Measurements from ENCODE around the gene HK3. TPM values are rescaled to one million over a fixed set of nuclear protein-coding genes. Genes with fewer than 3 reads are reported as not detected.

The HK3 gene
- total RNA-seq, 2 donors from 2014 or later = 9.2 to 16.8 TPM

DNA sequence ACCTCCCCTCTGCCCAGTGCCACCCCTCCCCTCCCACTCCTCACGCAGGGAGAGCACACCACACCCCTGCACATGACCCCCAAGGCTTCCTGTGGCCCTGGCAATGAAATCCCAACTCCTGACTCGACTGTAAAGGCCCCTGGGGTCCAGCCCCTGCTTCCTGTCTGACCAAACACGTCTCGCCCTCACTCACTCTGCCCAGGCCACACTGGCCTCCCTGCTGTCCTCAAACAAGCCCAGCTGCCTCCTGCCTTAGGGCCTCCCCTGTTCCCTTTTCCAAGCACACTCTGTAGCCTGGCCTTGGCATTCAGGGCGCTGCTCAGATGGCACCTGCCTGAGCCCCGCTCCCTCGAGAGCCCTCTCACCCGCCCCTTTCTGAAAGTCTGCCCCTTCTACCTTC, 42.4 kb downstream of the HK3 start:
- intact Hi-C loops (cut with DNase I) = no loop called here
- no peak for ATAC-seq
- DNase-seq = no peak

DNA sequence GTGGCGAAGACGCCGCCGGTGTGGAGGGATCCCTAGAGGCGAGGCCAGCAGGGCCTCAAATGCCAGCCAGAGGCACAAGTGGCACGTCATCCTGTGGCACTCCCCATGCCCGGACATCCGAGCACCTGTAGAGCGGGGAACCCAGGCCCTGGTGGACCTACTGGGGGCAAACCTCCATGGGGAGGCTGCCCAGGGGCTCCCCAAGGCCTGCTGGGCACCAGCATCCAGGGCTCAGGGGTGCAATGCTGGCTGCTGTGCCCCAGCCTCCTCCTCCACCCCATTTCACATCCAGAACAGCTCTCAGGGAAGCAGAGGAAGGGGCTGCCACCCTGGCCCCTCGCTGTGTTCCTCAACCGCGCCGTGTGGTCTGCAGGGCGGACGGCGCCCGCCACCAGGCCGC, 43.5 kb downstream of the HK3 start:
- ATAC-seq (no peak), DNase-seq (no peak)
- intact Hi-C loops (cut with DNase I) = no loop called here

DNA sequence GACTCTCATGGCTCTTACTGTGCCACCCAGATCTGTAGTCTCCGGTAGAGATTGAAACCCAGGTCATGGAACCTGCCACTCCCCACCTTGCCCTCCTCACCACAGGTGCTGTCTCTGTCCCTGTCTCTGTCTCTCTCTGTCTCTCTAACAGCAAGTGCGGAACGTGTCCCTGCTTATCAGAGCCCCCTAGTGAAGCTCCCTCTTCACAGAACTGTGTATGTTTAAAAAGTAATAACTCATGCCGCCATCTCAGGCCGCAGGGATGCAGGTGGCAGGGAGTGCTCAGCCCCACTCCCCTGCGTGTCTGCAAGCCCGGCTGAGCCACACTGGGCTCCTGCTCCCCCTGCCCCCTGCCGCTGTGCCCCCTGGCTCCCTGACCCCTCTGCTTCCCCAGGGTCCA, 45.0 kb downstream of the HK3 start:
- intact Hi-C loops (cut with DNase I) = no loop called here
- ATAC-seq = no peak
- DNase-seq = no peak

DNA sequence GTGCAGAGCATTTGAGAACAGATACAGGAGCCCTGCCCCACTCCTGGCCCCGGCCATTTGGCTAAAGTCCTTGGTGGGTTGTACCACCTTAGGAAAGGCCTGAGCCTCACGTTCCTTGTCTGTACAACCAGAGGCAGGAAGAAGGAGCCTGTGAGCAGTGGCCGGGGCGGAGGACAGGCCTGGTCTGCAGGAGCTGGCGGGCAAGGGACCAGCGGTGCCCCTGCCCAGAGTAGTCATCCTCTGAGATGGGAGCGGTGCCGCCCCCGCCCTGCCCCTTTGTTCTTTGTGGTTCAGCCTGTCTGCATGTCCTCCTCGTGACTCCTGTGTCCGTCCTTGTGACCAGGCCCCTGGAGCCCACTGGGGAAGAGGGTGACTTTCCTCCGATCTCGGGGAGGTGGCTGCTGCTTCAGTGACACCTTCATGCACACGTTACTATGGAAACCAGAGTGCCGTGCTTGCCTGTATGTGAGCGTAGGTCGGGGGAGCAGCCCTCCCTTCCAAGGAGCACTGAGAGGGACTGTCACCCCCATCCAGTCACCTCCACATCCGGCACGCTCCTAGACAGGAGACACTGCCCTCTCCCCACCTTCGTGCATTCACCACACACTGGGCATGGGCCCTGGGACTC, 45.9 kb downstream of the HK3 start:
- ATAC-seq (no peak), DNase-seq (no peak)
- intact Hi-C loops (cut with DNase I) = no loop called here

DNA sequence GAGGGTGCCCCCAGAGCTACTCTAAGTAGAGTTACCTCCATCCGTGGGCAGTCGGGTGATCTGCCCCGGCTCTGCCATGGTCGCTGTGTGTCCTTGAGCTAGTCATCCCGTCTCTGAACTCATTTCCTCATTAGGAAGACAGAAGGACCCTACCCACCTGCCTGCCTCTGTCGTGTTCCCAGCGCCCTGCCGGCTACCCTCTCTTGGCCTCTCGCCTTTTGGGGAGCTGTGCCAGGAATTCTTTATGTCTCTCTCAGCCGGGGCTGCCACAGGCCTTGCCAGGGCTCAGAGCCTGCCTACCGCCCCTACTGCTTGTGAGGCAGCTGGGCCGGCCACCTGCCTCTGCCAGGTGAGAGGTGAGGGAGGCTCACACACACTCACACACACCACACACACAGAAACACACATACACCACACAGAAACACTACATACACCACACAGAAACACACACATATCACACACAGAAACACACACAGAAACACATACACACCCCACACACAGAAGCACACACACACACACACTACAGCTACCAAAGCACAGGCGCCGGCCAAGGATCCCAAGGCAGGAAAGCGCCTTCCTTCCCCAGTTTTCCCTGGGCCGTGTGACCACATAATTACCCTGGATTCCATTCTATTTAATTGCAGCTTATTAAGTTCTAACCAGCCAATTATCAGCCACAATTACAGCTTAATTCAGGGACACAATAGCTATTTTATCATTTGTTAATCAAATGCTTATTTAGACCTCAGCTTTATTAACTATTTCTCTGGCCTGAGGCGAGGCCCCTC, 47.1 kb downstream of the HK3 start:
- DNase-seq (no peak), ATAC-seq (no peak)
- intact Hi-C loops (cut with DNase I) = no loop called here

DNA sequence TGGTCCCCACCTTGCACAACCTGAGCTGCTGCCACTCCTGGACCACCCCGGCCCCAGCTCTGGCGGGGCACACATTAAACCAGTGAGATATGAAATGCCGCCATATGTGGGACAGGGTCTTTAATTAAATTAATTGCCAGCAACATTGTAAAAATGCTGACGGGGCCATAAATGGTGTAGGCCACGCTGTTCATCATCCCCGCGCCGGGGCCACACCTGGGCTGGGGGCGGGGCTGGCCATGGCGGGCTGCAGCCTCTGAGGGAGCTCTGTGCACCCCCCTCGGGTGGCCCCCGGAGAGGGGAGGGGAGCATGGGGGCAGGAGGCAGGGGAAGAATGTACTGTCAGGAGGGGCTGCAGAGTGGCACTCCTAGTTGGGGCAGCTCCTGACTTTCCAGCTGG, 47.8 kb downstream of the HK3 start:
- no peak for DNase-seq

DNA sequence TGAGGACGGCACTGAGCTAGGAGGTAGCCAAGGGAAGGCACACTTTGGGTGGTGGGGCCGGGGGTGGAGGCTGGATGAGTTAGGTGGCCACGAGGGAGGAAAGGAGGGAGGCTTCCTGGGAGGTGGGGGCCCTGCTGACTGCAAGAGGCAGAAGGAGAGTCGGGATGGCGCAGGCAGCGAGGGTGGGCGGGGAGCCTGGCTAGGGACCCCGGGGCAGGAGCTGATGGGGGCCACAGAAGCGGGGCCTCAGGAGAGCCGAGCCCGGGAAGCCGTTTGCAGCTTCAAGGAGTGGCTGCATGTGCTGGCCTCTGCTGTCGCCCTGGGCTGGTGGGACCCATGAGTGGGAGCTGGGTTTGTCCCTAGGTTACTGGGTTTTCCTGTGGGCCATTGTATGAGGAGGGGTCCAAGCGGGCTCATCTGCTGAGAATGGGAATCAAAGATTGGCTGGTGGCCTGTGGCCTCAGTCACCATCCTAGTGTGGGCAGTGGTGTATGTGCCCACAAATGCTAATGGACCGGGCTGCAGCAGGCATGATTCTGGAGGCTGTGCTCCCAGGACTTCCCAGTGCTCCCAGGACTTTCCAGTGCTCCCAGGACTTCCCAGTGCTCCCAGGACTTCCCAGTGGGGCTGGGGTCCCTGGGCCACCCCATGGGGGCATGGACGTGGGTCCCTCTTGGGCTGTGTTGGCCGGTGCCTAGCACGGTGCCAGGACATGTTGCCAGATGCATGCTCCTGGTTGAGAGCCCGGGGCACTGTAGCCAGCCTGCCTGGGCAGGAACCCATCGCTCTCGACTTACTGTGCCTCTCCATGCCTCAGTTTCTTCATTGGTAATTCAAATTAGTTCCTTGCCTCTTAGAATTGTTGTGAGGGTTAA, 48.5 kb downstream of the HK3 start:
- intact Hi-C loops (cut with DNase I) = no loop called here

More for the DNA sequence above, 47.8 kb downstream of the HK3 start:
- ATAC-seq = no peak
- intact Hi-C loops (cut with DNase I) = no loop called here

DNA sequence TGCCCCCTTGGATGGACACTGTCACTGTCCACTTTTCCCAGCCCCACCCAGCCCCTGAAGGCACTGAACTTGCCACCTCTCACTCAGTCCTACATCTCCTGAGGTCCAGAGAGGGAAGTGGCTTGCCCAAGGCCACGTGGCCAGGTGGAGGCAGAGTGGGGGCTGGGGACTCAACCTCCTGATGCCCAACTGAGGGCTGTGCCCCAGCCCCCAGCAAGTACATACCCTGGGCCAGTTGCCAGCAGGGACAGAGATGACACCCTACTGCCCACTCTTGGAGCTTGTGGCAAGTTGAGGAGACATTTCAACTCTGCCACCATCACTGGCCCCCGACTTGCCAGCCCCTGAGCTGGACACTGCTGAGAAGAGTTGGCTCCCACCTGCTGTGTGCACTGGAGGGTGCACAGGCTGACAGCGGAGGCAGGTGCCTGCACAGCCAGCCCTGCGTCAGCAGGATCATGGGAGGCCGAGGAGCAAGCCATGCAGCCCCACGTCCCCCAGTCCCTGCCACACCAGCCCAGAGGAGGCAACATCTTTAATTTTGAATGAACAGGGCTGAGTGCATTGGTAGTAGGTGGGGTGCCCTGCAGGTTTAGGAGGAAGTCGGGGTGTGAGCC, 49.4 kb downstream of the HK3 start:
- DNase-seq (no peak), ATAC-seq (no peak)
- intact Hi-C loops (cut with DNase I) = no loop called here

More for the DNA sequence above, 48.5 kb downstream of the HK3 start:
- ATAC-seq = no peak
- DNase-seq = no peak

DNA sequence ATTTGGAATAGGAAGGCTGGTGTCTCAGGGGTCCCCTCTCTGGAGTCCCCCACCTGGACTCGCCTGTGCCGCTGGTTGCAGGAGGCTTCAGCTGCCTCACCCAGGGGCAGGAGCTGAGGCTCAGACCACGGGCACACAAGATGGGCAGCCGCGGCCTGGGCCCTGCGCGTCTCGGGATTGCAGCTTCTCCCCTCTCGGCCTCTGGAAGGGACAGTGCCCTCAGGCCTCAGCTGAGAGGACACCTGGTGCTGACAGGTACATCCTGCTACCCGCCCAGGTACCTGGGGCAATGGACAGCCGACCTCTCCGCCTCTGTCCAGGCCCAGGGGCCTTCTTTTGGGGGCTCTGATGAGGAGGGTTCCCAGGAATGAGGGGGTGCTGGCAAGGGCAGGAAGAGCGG, 50.5 kb downstream of the HK3 start:
- intact Hi-C loops (cut with DNase I) = no loop called here
- DNase-seq = no peak
- ATAC-seq = no peak

DNA sequence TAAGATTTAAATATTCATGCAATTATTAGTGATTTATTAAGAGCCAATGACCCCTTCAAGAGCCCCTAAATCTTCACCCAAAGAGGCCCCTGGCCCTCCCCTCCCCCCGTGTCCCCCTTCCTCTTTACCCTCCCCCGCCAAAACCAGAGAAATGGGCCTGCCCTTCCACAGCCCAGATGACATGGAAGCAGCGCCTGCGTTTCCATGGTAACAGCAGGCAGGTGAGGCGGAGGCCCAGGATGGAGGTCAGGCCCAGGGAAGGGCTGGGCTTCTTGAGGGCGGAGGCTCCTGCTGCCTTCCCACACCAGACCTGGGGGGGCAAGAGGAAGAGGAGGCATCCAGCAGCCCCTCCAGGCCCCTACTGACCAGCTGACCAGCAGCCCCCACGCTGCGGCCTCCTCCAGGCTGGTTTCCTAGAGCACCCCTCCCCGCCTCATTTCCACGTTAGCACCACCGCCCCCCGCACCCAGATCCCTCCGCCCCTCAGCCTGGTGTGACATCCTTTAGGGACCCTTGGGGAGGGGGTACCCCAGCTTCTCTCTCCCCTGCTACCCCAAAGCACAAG, 51.3 kb downstream of the HK3 start:
- intact Hi-C loops (cut with DNase I) = no loop called here
- ATAC-seq = no peak
- no peak for DNase-seq

DNA sequence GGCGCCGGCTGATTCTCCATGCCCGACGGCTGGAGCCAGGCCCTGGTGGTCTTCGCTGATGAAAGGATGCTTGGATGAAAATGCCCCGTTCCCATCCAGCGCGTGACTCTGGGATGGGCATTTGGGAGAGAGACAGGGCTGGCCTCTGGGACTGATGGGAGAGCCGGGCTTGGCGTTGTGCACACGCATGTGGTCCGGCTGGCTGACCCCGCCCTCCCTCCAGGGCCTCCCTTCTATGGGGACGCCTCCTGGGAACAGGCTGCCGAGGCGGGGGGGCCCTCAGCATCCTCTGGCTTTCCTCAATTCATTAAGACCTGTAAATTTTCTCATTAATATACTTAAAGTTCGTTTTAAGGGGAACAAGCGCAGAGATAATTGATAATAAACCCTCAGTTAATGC, 52.0 kb downstream of the HK3 start:
- ATAC-seq (no peak), DNase-seq (no peak)
- intact Hi-C loops (cut with DNase I) = no loop called here

DNA sequence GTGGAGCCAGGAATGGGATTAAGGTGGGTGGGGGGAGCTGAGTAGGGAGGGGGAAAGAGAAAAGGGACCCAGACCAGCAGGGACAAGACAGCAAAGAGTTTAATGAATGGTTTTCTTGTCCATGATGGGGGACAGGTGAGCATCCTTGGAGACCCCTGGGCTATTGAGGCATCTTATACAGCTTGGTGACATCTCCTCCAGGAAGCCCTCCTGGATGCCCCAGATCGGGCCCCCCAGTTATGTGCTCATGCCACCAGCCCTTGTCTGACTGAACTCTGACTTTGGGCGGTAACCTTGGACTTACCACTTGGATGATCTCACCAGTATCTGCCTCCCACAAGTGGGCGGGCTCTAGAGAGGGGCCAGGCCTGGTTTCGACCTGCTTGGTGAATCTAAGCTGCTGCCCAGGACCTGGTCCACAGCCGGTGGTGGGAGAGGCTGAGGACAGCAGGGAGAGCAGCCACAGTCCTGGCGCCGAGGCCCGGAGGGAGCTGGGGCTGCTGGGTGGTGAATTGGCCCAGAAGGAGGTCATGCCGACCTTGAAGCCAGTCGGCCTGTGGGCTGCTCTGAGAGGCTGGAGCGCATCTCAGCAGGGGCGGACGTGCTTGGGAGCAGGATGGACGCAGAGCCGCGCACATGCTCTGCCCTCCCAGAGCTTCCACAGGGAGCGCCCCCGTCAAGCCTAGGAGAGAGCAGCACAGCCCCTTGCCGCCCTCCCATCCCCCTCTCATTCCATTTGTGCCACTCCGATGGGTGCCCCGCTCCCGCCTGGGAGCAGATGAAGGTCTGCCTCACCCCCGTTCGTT, 52.6 kb downstream of the HK3 start:
- ATAC-seq = no peak
- DNase-seq = no peak
- intact Hi-C loops (cut with DNase I) = no loop called here

DNA sequence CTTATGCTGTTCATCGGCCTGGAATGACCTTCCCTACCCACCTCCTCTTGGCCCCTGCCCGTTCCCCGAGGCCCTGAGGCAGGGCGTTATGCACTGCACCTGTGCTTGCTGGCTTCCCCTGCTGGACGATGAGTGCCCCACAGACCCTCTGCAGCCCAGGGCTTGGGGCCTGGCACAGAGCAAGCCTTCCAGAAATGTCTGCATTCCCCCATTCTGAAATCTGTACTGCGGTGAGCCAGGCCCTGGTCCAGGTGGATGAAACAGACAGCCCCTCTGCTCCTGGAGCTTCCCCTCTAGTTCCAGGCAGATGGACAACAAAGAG, 53.8 kb downstream of the HK3 start:
- intact Hi-C loops (cut with DNase I) = no loop called here
- no peak for ATAC-seq
- DNase-seq = no peak

DNA sequence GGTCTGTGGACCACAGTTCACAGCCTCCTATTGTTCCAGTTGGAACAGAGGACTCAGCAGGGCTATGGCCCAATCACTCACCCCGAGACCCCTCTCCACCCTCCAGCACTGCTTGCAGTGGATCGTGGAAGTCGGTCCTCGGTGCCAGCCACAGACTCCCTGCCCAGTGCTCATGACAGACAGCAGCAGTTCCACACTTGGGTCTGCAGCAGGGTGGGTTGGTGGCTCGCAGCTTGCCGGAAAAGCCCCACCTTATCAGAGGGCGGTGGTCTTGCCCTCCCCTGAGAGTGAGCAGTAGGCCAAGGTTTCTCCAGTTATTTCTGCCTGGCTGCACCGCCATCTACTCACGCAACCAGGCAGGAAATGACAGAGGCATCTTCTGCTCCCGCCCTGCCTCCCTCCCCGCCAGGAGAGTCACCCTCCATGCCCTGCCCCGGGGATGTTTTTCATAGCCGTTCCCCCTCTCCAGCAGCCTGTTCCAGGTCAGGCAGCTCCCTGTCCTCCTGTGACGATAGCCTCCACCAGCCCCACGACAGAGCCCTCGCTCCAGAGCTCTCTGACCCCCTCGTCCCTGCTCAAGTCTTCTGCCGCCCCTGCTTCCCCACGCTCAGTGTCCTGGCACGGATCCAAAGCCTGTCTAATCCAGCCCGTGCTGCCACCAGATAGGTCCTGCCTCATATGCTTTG, 54.3 kb downstream of the HK3 start:
- ATAC-seq (no peak), DNase-seq (no peak)
- intact Hi-C loops (cut with DNase I) = no loop called here

DNA sequence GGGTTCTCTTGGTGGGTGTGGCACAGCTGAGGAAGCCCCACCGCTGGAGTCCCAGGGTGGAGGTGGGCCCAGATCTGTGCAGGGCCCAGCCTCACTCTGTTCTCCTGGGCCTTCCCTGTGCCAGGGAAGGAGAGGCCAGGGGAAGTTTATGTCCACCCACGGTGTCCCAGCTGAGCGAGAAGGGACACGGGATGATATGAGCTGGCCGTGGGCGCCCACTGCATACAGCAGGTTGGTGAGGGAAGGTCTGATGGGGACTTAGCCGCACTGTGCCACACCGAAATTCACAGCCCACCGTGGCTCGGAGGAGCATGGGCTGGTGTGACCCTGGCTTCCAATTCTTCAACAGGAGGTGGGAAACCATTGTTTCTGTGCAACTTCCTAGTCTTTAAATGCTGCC, 54.9 kb downstream of the HK3 start:
- ATAC-seq (no peak), DNase-seq (no peak)
- intact Hi-C loops (cut with DNase I) = no loop called here

DNA sequence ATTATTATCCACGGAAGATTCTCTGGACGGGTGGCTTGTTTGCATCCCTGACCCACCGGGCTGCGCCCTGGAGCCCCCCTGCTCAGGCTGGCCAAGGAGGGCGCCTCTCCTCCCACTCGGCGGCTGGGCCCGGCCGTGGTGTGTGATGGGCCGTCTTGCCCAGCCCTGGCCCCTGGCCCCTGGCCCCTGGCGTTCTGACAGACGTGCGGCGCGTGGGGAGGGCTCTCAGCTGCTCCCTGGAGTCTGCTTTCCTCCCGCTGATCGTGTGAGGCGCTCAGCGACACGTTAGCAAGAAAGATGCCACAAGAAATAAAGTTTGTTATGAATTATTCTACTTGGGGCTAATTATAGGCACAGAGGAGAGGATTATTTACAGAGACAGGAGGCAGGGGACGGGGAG, 55.5 kb downstream of the HK3 start:
- no peak for DNase-seq
- ATAC-seq = no peak
- intact Hi-C loops (cut with DNase I) = no loop called here

DNA sequence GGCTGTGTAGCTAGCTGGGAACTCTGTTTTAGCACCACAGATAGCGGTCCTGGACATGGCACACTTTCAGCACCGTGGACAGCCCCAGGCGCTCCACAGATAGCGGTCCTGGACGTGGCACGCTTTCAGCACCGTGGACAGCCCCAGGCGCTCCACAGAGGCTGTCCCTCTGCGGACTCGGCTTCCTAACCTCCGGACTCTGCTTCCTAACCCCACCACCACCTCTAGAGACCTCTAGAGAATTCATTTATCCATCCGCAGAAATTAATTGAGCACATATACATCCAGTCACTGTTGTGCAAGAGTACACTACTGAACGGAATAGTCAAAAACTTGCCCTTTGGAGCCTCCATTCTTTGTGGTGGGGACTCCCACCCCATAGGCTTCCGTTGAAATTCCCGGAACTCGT, 61.4 kb downstream of the HK3 start:
- intact Hi-C loops (cut with DNase I) = no loop called here
- DNase-seq (peak; percentile 95), ATAC-seq (peak; percentile 95 to 99)

All from left cardiac atrium (tissue), 4 donors.